ENCODE results near the gene ACTR1A. TPM values are rescaled to one million over a fixed set of nuclear protein-coding genes. Genes with fewer than 3 reads are reported as not detected.

ACTR1A gene
- total and polyA plus RNA-seq, 9 of the 15 experiments (the other 6 are each of a cell fraction or from before 2014, with no cell fraction given): 36.3 to 77.2 (median 49.6) TPM

- TF ChIP-seq, protein P1, sequence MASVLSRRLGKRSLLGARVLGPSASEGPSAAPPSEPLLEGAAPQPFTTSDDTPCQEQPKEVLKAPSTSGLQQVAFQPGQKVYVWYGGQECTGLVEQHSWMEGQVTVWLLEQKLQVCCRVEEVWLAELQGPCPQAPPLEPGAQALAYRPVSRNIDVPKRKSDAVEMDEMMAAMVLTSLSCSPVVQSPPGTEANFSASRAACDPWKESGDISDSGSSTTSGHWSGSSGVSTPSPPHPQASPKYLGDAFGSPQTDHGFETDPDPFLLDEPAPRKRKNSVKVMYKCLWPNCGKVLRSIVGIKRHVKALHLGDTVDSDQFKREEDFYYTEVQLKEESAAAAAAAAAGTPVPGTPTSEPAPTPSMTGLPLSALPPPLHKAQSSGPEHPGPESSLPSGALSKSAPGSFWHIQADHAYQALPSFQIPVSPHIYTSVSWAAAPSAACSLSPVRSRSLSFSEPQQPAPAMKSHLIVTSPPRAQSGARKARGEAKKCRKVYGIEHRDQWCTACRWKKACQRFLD (CRISPR knock-in tag; IDR thresholded peaks at IDR 0.05): peak; percentile 33; the same call in 1 of the 2 replicates
- TF ChIP-seq, protein P2, sequence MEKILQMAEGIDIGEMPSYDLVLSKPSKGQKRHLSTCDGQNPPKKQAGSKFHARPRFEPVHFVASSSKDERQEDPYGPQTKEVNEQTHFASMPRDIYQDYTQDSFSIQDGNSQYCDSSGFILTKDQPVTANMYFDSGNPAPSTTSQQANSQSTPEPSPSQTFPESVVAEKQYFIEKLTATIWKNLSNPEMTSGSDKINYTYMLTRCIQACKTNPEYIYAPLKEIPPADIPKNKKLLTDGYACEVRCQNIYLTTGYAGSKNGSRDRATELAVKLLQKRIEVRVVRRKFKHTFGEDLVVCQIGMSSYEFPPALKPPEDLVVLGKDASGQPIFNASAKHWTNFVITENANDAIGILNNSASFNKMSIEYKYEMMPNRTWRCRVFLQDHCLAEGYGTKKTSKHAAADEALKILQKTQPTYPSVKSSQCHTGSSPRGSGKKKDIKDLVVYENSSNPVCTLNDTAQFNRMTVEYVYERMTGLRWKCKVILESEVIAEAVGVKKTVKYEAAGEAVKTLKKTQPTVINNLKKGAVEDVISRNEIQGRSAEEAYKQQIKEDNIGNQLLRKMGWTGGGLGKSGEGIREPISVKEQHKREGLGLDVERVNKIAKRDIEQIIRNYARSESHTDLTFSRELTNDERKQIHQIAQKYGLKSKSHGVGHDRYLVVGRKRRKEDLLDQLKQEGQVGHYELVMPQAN (IDR thresholded peaks at IDR 0.05; ENCODE audit: borderline replicate concordance): peak; percentile 34; the same call in 1 of the 2 replicates
- peak; percentile 81 for TF ChIP-seq GABPA (tag; conservative IDR thresholded peaks at IDR 0.05; ENCODE audit: low read depth)
- TF ChIP-seq NCOA2 (IDR thresholded peaks at IDR 0.05; ENCODE audit: partially characterized antibody in 2 of 2): peak in 1 of 2 experiments; percentile 85
- TF ChIP-seq JUN (IDR thresholded peaks at IDR 0.05; ENCODE audit: borderline replicate concordance, low read depth, low read length): peak; percentile 44; the same call in 1 of the 2 replicates
- no peak for TF ChIP-seq JUN (CRISPR knock-in tag; IDR thresholded peaks at IDR 0.05; ENCODE audit: borderline replicate concordance)
- TF ChIP-seq FOXK2 (conservative IDR thresholded peaks at IDR 0.05 in 1 of 2, IDR thresholded peaks at IDR 0.05 in 1 of 2; ENCODE audit: low read depth in 2 of 2): peak; percentile 84
- TF ChIP-seq GABPB1 (CRISPR knock-in tag; IDR thresholded peaks at IDR 0.05): peak; percentile 39; the same call in 1 of the 2 replicates
- no peak for TF ChIP-seq CHD1 (IDR thresholded peaks at IDR 0.05; ENCODE audit: low read length)
- TF ChIP-seq LEF1 (IDR thresholded peaks at IDR 0.05): peak; percentile 61; the same call in 1 of the 2 replicates
- TF ChIP-seq NFIC (IDR thresholded peaks at IDR 0.05): no peak
- TF ChIP-seq NR2C1 (IDR thresholded peaks at IDR 0.05): peak; percentile 83
- TF ChIP-seq NR2C1 (tag; IDR thresholded peaks at IDR 0.05): peak; percentile 93
- TF ChIP-seq ILF3 (IDR thresholded peaks at IDR 0.05; ENCODE audit: borderline replicate concordance): no peak
- no peak for TF ChIP-seq ZNF263 (CRISPR knock-in tag; IDR thresholded peaks at IDR 0.05; ENCODE audit: borderline replicate concordance)
- no peak for TF ChIP-seq ZKSCAN1 (IDR thresholded peaks at IDR 0.05; ENCODE audit: low read depth, low read length)
- 0 out of 4 replicates have a peak, but pooled peaks of 1 of the 2 experiments have one; percentile 62 for TF ChIP-seq RCOR1 (IDR thresholded peaks at IDR 0.05; ENCODE audit: borderline replicate concordance in 1 of 2, low read depth in 2 of 2, low read length in 2 of 2)
- TF ChIP-seq MBD2 (IDR thresholded peaks at IDR 0.05; ENCODE audit: borderline replicate concordance, low read depth): peak; percentile 72
- peak; percentile 33 to 72; a peak in 1 of 4 replicates for TF ChIP-seq MNT (conservative IDR thresholded peaks at IDR 0.05)
These were observed at the start of gene ACTR1A (continued) for GRCh38 chr10:102502337-102503151.
